HCT116 (cell line): ENCODE data around the gene MYO5C. TPM values are rescaled to one million over a fixed set of nuclear protein-coding genes. Genes with fewer than 3 reads are reported as not detected.
"Not testable (repeated sequence)": the region's sequence is repeated elsewhere in the genome, so short reads cannot be mapped to it uniquely, and the experiment has no call there.

ENCODE experiments used
- ATAC-seq: fragments of 200-7000 bp; cut with Tn5 transposase; 2 replicates; pipeline ENCODE4 v1.9.1; 2020; ENCODE audit warnings: mild to moderate bottlenecking, moderate library complexity
- BruUV-seq: library from RNA; stranded (reverse); fragments of 400-500 nt; replicated peaks from 2 replicates; lab custom pipeline; 2021; lab: Mats Ljungman, UMichigan
- CTCF ChIA-PET: fragments of 300-600 bp; sonication (Branson Sonifier 250); formaldehyde crosslinking; loops from one replicate; lab custom pipeline; 2021; ENCODE audit warnings: antibody characterized with exemption; lab: Charles Lee
- POLR2A ChIA-PET: fragments of 300-600, 350-600 bp; sonication (Branson Sonifier 250); formaldehyde crosslinking; loops from one replicate; lab custom pipeline; 2021; ENCODE audit warnings: antibody characterized with exemption; lab: Charles Lee
- RAD21 ChIA-PET, 2 experiments: fragments of 300-600 bp; sonication (Branson Sonifier 250); formaldehyde crosslinking; loops; one replicate each; lab custom pipeline; 2023; ENCODE audit warnings: low total read pairs in 2 of 2; ENCODE audit not compliant: uncharacterized antibody in 2 of 2, unreplicated experiment in 2 of 2, low non-redundant PET in 1 of 2; lab: Charles Lee
- DNase-seq: peaks from one replicate; pipeline ENCODE4 v3.0.0-alpha.2; 2010; ENCODE audit warnings: low read depth, low spot score
- H2AFZ ChIP-seq: fragments of 200-600 bp; shearing (Covaris generic), sonication (generic); 2 replicates; pipeline ENCODE4 v1.6.1; 2017; ENCODE audit warnings: low read depth, mixed run types, mixed read lengths, antibody characterized with exemption, low read length; ENCODE audit not compliant: poor library complexity, severe bottlenecking
- H3K27ac ChIP-seq: 2 replicates; pipeline ENCODE4 v1.5.1; 2012; ENCODE audit warnings: low read depth, low read length
- H3K27me3 ChIP-seq: fragments of 200-600 bp; sonication (generic); 2 replicates; pipeline ENCODE4 v1.6.1; 2016; ENCODE audit warnings: mixed run types, low read length, mixed read lengths; ENCODE audit not compliant: insufficient read depth
- H3K36me3 ChIP-seq, 2 experiments: fragments of 200-500 bp in 1 of 2; fragments of 200-600 bp in 1 of 2; sonication (Bioruptor generic) in 1 of 2; sonication (generic) in 1 of 2; 2 replicates each; pipeline versions ENCODE4 v1.5.1 to v1.6.1; 2014 to 2016; ENCODE audit warnings: low read length in 2 of 2, inconsistent platforms in 1 of 2, mixed read lengths in 1 of 2, mixed run types in 1 of 2; ENCODE audit not compliant: insufficient read depth in 2 of 2, control insufficient read depth in 1 of 2
- H3K4me1 ChIP-seq, 2 experiments: fragments of 200-600 bp in 1 of 2; sonication (generic) in 1 of 2; 2 replicates each; pipeline versions ENCODE4 v1.5.1 to v1.6.1; 2012 to 2017; ENCODE audit warnings: low read length in 2 of 2, inconsistent platforms in 1 of 2, mild to moderate bottlenecking in 1 of 2, mixed read lengths in 1 of 2, mixed run types in 1 of 2, moderate library complexity in 1 of 2; ENCODE audit not compliant: insufficient read depth in 2 of 2, control insufficient read depth in 1 of 2
- H3K4me2 ChIP-seq: fragments of 200-600 bp; sonication (generic); 2 replicates; pipeline ENCODE4 v1.6.1; 2017; ENCODE audit warnings: mixed run types, low read length, mixed read lengths
- H3K4me3 ChIP-seq, 2 experiments: fragments of 200-600 bp in 1 of 2; sonication (generic) in 1 of 2; replicated peaks in 1 of 2; 2 replicates each; pipeline ENCODE4 v1.5.1; 2011 to 2016; ENCODE audit warnings: low read length in 2 of 2, control low read depth in 1 of 2, low read depth in 1 of 2, mild to moderate bottlenecking in 1 of 2, mixed read lengths in 1 of 2, mixed run types in 1 of 2
- H3K79me2 ChIP-seq: fragments of 200-600 bp; sonication (generic); 2 replicates; pipeline ENCODE4 v1.6.1; 2017; ENCODE audit warnings: mild to moderate bottlenecking, mixed run types, low read length, moderate library complexity, mixed read lengths; ENCODE audit not compliant: insufficient read depth
- H3K9ac ChIP-seq: fragments of 200-600 bp; sonication (generic); 2 replicates; pipeline ENCODE4 v1.6.1; 2016; ENCODE audit warnings: low read length, mixed read lengths
- H3K9me2 ChIP-seq: fragments of 200-600 bp; sonication (generic), shearing (Covaris generic); 2 replicates; pipeline ENCODE4 v1.6.1; 2017; ENCODE audit warnings: mixed run types, mild to moderate bottlenecking, moderate library complexity; ENCODE audit not compliant: insufficient read depth
- H3K9me3 ChIP-seq, 2 experiments: fragments of 200-500 bp in 1 of 2; fragments of 200-600 bp in 1 of 2; sonication (Bioruptor generic) in 1 of 2; sonication (generic) in 1 of 2; 2 replicates each; pipeline ENCODE4 v1.6.1; 2014 to 2017; ENCODE audit warnings: low read length in 2 of 2, mixed read lengths in 2 of 2, inconsistent platforms in 1 of 2, low read depth in 1 of 2, mild to moderate bottlenecking in 1 of 2, mixed run types in 1 of 2, moderate library complexity in 1 of 2; ENCODE audit not compliant: control insufficient read depth in 1 of 2, insufficient read depth in 1 of 2
- H4K20me1 ChIP-seq: fragments of 200-600 bp; sonication (generic), shearing (Covaris generic); 2 replicates; pipeline ENCODE4 v1.6.1; 2017; ENCODE audit warnings: mixed run types, mild to moderate bottlenecking, moderate library complexity; ENCODE audit not compliant: insufficient read depth
- CBX3 ChIP-seq: IDR thresholded peaks from 2 replicates; pipeline ENCODE4 v1.6.1; 2012; ENCODE audit warnings: low read depth
- CTCF ChIP-seq, 3 experiments: fragments of 200-600 bp in 1 of 3; sonication (generic) in 1 of 3; IDR thresholded peaks in 2 of 3; conservative IDR thresholded peaks in 1 of 3; 2 replicates each; pipeline ENCODE4 v1.5.1; 2012 to 2017; ENCODE audit warnings: low read depth in 2 of 3, low read length in 2 of 3, antibody characterized with exemption in 1 of 3, borderline replicate concordance in 1 of 3, control low read depth in 1 of 3, mild to moderate bottlenecking in 1 of 3, mixed read lengths in 1 of 3, mixed run types in 1 of 3, moderate library complexity in 1 of 3; ENCODE audit not compliant: insufficient read depth in 1 of 3
- EGR1 ChIP-seq: IDR thresholded peaks from 2 replicates; pipeline ENCODE4 v1.6.1; 2012; ENCODE audit warnings: low read depth
- EZH2 ChIP-seq: fragments of 200-600 bp; sonication (generic); IDR thresholded peaks from 2 replicates; pipeline ENCODE4 v1.6.1; 2017; ENCODE audit warnings: antibody characterized with exemption, mixed run types
- EZH2phosphoT487 ChIP-seq: fragments of 200-600 bp; IDR thresholded peaks from 2 replicates; pipeline ENCODE4 v1.6.1; 2018; ENCODE audit warnings: antibody characterized with exemption, borderline replicate concordance
- FOSL1 ChIP-seq: IDR thresholded peaks from 2 replicates; pipeline ENCODE4 v1.6.1; 2012; ENCODE audit warnings: low read depth
- POLR2A ChIP-seq: IDR thresholded peaks from 2 replicates; pipeline ENCODE4 v1.7.0; 2011; ENCODE audit warnings: borderline replicate concordance; ENCODE audit not compliant: insufficient read depth, insufficient read length; ENCODE audit errors: extremely low read depth
- RAD21 ChIP-seq: IDR thresholded peaks from 2 replicates; pipeline ENCODE4 v1.6.1; 2012; ENCODE audit warnings: low read depth, mild to moderate bottlenecking
- REST ChIP-seq: IDR thresholded peaks from 2 replicates; pipeline ENCODE4 v1.6.1; 2012; ENCODE audit warnings: low read depth
- SIN3A ChIP-seq: IDR thresholded peaks from 2 replicates; pipeline ENCODE4 v1.6.1; 2012; ENCODE audit warnings: low read depth
- intact Hi-C: fragments of 100-400 bp; cut with micrococcal nuclease; formaldehyde crosslinking; loops from 2 replicates; pipeline ENCODE4 v1.10.0; 2022
- total RNA-seq: library from RNA; stranded (reverse); gene quantifications from one replicate; pipeline ENCODE4 v1.2.1, GENCODE V29; 2021; ENCODE audit not compliant: unreplicated experiment

The MYO5C gene
- total RNA-seq, 1 experiment from 2014 or later = 34.0 TPM

DNA sequence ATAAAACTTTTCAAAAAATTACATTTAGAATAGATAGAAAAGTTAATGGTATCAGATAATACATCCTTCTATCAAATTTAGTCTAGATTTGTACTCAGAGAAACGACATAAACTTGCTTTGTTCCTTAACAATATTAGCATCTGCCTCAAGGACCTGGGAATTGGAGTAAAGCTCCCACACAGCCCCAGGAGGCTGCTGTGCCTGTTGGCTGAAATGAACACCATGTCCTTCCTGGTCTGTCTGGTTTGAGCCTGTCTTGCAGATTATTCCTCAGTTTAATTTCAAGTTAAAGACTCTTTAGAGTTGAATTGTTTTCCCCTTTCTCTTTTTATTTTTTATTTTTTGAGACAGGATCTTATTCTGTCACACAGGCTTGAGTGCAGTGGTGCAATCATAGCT is 123.8 kb downstream of the MYO5C start (continued):
- TF ChIP-seq REST (no peak), FOSL1 (no peak), EGR1 (no peak), EZH2phosphoT487 (no peak)

GRCh38 chr15:52171386-52171785 is 124.2 kb downstream of the MYO5C start:
- no peak overlapping the region for H2AFZ ChIP-seq
- RAD21 ChIA-PET = no interaction called here
- CTCF ChIA-PET = interaction anchor here (1.0 kb wide), 1 partner anchor 9 kb away, joined by 6 read pairs; no protein-coding TSS in a partner anchor
- no peak for DNase-seq
- BruUV-seq = no TSS peak
- no peak overlapping the region for H3K9ac ChIP-seq
- H3K4me3 ChIP-seq = no peak overlapping the region
- intact Hi-C loops = no loop called here
- H3K36me3 ChIP-seq = no peaks in the 10 kb centered on the region
- no peaks in the 10 kb centered on the region for H4K20me1 ChIP-seq
- H3K4me2 ChIP-seq = no peak overlapping the region
- POLR2A ChIA-PET = interaction anchor here (1.7 kb wide), 1 partner anchor 8 kb away, joined by 8 read pairs; no protein-coding TSS in a partner anchor
- no peak for ATAC-seq
- no peak overlapping the region for H3K27ac ChIP-seq
- H3K27me3 ChIP-seq = no peaks in the 10 kb centered on the region
- TF ChIP-seq CTCF (IDR thresholded peaks at IDR 0.05 in 2 of 3, conservative IDR thresholded peaks at IDR 0.05 in 1 of 3; ENCODE audit: borderline replicate concordance in 1 of 3, insufficient read depth in 1 of 3, low read depth in 2 of 3, low read length in 2 of 3) = no peak
- no peak for TF ChIP-seq SIN3A
- TF ChIP-seq RAD21 = no peak
- no peak for TF ChIP-seq POLR2A
- no peak for TF ChIP-seq CBX3
- no peak for TF ChIP-seq EZH2
- no peak for TF ChIP-seq FOSL1
- H3K9me2 ChIP-seq = no peaks in the 10 kb centered on the region
- H3K79me2 ChIP-seq = no peaks in the 10 kb centered on the region
- no peaks in the 10 kb centered on the region for H3K9me3 ChIP-seq
- H3K4me1 ChIP-seq = no peaks in the 10 kb centered on the region

DNA sequence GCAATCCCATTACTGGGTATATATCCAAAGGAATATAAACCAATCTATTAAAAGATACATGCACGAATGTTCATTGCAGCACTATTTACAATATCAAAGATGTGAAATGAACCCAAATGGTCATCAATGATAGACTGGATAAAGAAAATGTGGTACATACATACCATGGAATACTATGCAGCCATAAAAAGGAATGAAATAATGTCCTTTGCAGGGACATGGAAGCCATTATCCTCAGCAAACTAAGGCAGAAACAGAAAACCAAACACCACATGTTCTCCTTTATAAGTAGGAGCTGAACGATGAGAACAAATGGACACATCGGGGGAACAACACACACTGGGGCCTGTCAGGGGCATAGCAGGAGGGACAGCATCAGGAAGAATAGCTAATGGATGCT is 125.4 kb downstream of the MYO5C start:
- POLR2A ChIA-PET = interaction anchor here (1.7 kb wide), 1 partner anchor 9 kb away, joined by 8 read pairs; no protein-coding TSS in a partner anchor
- H3K4me1 ChIP-seq, H3K79me2 ChIP-seq, H3K9me2 ChIP-seq, H4K20me1 ChIP-seq, H3K9ac ChIP-seq, BruUV-seq, H3K27ac ChIP-seq, H3K4me3 ChIP-seq, ATAC-seq, intact Hi-C loops, CTCF ChIA-PET, RAD21 ChIA-PET, DNase-seq, H3K36me3 ChIP-seq, H2AFZ ChIP-seq, H3K27me3 ChIP-seq, H3K4me2 ChIP-seq, H3K9me3 ChIP-seq: not testable (repeated sequence)
